Inflammatory macrophage (primary cell): ENCODE data around the gene H6PD.

Experiments used
- DNase-seq, 2 donors: peaks; one replicate each; pipeline ENCODE4 v3.0.0-alpha.2; 2020 to 2022
- total RNA-seq, 18 experiments: gene quantifications; one replicate each; lab custom pipeline; 2026; ENCODE audit warnings: mixed read lengths in 6 of 18, inconsistent platforms in 2 of 18; lab: John Stamatoyannopoulos, UW

H6PD gene
- total RNA-seq: 73.9 to 267 (median 113) reads per million in 18 experiments

GRCh38 chr1:9234223-9235095 lies at the start of gene H6PD:
Gene H6PD (plus strand): TSS chr1:9234774. CDS start chr1:9244935, 10,161 bp downstream.
- peak; percentile 86 to 90 for DNase-seq

- DNase-seq: no peak
These were observed 48.3 kb upstream of the H6PD start for GRCh38 chr1:9186082-9186859.

GRCh38 chr1:9187004-9187403 lies 47.6 kb upstream of the H6PD start:
- no peak for DNase-seq

DNA sequence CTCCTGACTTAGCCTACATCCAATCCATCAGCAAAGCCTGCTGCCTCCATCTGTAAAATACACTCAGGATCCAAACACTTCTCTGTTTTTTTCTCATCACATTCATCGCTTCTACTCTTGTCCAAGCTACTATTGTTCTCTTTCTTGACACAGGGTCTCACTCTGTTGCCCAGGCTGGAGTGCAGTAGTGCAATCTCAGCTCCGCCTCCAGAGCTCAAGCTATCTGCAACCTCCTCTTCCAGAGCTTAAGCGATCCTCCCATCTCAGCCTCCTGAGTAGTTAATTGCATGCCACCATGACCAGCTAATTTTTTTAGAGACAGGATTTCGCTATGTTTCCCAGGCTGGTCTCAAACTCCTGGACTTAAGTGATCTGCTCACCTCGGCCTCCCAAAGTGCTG lies 44.3 kb upstream of the H6PD start:
- no peak for DNase-seq

GRCh38 chr1:9191231-9191630 lies 43.3 kb upstream of the H6PD start:
- no peak for DNase-seq

DNA sequence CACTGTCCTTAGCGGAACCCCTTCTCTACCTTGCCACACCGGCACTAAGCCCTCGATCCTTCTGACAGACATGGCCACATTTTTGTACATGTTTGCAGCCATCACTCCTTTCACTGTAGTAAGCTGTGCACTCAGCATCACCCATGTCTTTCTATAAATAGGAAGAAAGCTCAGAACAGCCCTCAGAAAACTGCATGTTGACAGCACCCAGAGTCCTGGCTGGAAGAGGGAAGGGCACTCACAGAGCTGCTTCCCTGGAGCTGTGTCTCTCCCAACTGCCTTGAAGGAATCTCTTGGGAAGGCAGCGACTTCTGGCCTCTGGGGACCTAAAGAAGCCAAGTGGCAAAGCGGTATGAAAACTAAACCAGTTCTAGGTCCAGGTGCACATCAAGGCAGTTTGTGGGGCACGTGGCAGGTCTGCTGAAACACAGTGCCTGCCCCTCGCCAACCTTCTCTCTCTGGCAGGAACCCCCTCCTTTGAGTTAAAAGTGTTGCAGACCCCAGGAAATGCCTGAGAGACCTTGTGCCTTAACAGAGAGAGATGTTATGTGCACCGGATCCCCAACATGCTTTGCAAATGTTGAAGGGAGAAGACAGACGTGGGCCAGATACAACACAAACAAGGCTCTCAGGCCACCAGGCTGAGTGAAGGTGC lies 41.9 kb upstream of the H6PD start:
- DNase-seq: no peak

DNA sequence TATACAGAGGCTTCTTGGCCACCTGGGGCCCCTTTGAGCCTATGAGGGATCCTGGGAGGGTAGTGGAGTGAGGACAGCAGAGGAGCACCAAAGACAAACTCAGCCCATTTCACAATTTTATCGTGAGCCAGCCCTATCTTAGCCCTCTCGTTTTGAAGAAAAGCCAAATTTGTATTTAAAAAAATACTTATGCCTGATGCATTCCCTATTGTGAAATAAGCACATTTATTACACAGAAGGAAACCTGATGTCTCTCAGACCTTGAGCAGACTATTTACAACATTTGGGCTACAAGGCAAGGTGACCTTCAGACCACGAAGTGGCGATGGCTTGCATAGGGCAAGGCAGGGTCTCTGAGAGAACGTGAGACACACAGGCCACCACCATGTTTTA lies 41.3 kb upstream of the H6PD start:
- no peak for DNase-seq

GRCh38 chr1:9194024-9194423 lies 40.5 kb upstream of the H6PD start:
- DNase-seq: peak in 1 of 2 donors; percentile 49

GRCh38 chr1:9195651-9196050 lies 38.9 kb upstream of the H6PD start:
- peak; percentile 12 to 33 for DNase-seq

GRCh38 chr1:9196129-9197040 lies 38.2 kb upstream of the H6PD start:
- peak; percentile 72 to 74 for DNase-seq

DNA sequence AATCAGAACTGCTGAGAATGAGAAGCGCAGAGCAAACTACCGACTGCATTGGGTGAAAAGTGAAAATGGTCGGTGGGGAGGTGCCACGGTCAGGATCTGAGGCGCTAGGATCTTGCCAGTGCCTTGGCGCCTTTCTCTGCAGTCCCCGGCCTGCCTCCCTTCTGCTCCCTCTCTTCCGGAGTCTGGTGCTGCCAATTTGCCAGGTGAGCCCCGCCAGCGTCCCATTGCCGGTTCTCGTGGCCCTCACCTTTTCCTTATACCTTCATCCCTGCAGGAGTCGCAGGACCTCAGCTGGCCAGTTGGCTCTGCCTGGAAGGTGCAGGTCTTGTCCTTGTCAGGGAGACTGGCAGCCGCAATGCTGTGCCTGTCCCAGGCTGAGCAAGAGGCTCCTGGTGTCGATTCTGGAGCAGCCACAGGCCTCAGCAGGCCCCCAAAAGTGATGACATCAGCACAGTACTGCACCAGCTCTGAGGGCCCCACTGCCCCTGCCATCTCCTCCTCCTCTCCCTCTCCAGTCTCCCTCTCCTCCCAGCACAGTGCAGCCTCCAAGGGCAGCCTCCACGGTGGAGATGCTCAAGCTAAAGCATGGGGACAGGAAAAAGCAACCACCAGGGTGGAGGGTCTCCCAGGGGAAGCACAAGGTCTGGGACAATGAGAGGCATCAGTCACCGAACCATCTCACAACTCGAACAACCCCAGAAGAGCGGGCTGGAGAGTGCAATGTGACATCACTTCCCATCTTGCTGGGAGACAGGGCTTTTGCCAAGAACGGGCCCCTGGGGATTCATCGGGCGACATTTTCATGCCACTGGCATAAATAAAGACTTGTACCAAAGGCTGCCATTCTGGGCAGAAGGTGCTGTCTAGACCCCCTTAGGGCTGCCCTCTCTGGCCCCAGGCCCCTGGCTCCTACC lies 37.1 kb upstream of the H6PD start:
- no peak for DNase-seq

GRCh38 chr1:9198538-9199361 lies 35.8 kb upstream of the H6PD start:
- DNase-seq: no peak

- no peak for DNase-seq
These were observed 34.1 kb upstream of the H6PD start for GRCh38 chr1:9200441-9200840.

- peak in 1 of 2 donors; percentile 31 for DNase-seq
These were observed 33.0 kb upstream of the H6PD start for GRCh38 chr1:9201401-9202239.

- DNase-seq: no peak
These were observed 32.2 kb upstream of the H6PD start for GRCh38 chr1:9202240-9202870.

DNA sequence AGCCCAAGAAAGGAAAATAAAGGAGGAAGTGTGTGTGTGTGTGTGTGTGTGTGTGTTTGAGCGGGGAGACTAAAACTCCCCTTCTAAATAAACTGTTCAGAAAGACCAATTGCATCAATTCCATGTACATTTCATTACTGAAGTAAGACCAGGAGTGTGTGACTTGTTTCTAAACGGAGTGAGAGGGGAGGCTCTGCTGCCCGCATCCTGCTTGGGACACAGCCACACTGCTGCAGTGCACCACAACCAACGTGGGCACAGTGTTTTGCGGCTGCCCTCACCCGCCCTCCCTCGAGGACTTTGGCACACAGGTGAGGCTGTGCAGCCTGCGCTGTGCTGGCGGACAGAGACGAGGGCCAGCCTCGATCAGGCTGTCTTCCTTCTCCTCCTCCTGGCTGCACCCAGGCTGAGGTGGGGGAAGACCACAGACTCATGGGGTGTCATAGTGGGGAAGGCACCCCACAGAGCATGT lies 31.0 kb upstream of the H6PD start:
- DNase-seq: peak; percentile 18 to 35

DNA sequence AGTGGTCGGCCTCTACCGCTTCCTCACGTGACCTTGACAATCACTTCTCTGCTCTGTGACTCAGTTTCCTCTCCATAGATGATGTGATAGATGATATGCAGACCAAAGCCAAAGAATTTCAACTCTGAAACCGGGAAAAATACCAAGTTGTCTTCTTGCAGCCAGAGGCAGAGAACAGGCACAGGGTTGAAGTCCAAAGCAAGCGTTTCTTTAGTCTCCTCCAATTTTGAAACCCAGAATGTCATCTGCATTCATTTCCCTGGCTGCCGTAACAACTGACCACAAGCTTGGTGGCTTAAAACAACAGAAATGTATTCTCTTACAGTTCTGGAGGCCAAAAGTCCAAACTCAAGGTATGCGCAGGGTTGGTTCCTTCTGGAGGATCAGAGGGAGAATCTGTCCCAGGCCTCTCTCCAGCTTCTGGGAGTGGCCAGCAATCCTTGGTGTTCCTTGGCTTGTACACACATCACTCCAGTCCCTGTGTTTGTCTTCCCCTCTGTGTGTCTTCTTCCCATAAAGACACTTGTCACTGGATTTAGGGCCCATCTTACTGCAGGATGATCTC lies 30.3 kb upstream of the H6PD start:
- DNase-seq: no peak

- peak in 1 of 2 donors; percentile 51 for DNase-seq
These were observed 27.5 kb upstream of the H6PD start for GRCh38 chr1:9207086-9207485.
